ENCODE results near the gene NAB1.

Gene NAB1

GRCh38 chr2:190656301-190656700, 7.4 kb downstream of the NAB1 start:
- TF ChIP-seq CTCF (IDR thresholded peaks at IDR 0.05): no peak

- no peak for TF ChIP-seq CTCF (IDR thresholded peaks at IDR 0.05)
Measured at GRCh38 chr2:190657474-190658255, 8.8 kb downstream of the NAB1 start.

- no peak for TF ChIP-seq CTCF (IDR thresholded peaks at IDR 0.05)
Measured at GRCh38 chr2:190659553-190659952, 10.7 kb downstream of the NAB1 start.

GRCh38 chr2:190662754-190663153, 13.9 kb downstream of the NAB1 start:
- no peak for TF ChIP-seq CTCF (IDR thresholded peaks at IDR 0.05)

GRCh38 chr2:190663348-190663747, 14.5 kb downstream of the NAB1 start:
- no peak for TF ChIP-seq CTCF (IDR thresholded peaks at IDR 0.05)

- TF ChIP-seq CTCF (IDR thresholded peaks at IDR 0.05): no peak
Measured at GRCh38 chr2:190663839-190664238, 15.0 kb downstream of the NAB1 start.

GRCh38 chr2:190664240-190664639, 15.4 kb downstream of the NAB1 start:
- TF ChIP-seq CTCF (IDR thresholded peaks at IDR 0.05): no peak

GRCh38 chr2:190666895-190667294, 18.0 kb downstream of the NAB1 start:
- no peak for TF ChIP-seq CTCF (IDR thresholded peaks at IDR 0.05)

Measured in LNCAP (cell line).